Spleen (tissue), 7 donors: ENCODE measurements around the gene GADL1.

ENCODE experiments used
- CTCF ChIP-seq, 11 experiments: fragments of 200-600 bp in 7 of 11; fragments of 450-650 bp in 4 of 11; sonication (generic) in 4 of 11; IDR thresholded peaks in 8 of 11; conservative IDR thresholded peaks in 3 of 11; 1 replicate in 7 of 11; 2 replicates in 4 of 11; pipeline versions ENCODE4 v1.4.0 to v1.8.0; 2016 to 2021; ENCODE audit warnings: antibody characterized with exemption in 11 of 11, inconsistent platforms in 4 of 11, mild to moderate bottlenecking in 1 of 11
- POLR2A ChIP-seq, 3 donors: fragments of 450-650 bp; IDR thresholded peaks; one replicate each; pipeline ENCODE4 v1.5.1; 2017; ENCODE audit warnings: antibody characterized with exemption in 3 of 3, mild to moderate bottlenecking in 1 of 3
- POLR2AphosphoS5 ChIP-seq, 3 donors: sonication (generic); formaldehyde crosslinking; IDR thresholded peaks; one replicate each; pipeline ENCODE4 v1.5.1; 2017; ENCODE audit warnings: antibody characterized with exemption in 3 of 3
- donor health status: DM: no; HTN: no; CAD: no; lungs with moderate emphysema.
- donor health status: DM: no; HTN: no; CAD: no.
- donor health status: DM: no; HTN: no; CAD: no.

DNA sequence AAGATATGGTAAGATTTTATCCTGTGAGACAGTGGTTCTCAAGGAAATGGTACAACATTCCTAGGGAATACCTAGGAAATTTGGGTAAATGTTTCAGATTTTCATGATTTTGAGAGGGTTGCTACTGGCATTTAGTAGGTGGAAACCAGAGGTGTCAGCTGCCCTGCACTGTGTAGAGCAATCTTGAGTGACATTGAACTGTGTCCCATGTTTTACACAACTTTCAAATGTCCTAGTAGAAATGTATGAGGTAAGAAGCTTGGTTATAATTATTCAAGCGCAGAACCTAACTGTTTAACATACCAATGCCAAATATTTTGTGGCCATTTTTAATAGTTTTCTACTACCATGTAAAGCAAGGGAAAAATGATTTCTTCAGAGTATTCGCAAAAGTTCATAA is 120.4 kb downstream of the GADL1 start:
- TF ChIP-seq CTCF (IDR thresholded peaks at IDR 0.05 in 8 of 11, conservative IDR thresholded peaks at IDR 0.05 in 3 of 11) (no peak), POLR2A (IDR thresholded peaks at IDR 0.05) (no peak), POLR2AphosphoS5 (IDR thresholded peaks at IDR 0.05) (no peak)
